Lower leg skin (tissue), 3 donors: ENCODE results near the gene IPP.

Experiments
- POLR2A ChIP-seq, 2 donors: fragments of 450-650 bp; IDR thresholded peaks; one replicate each; pipeline ENCODE4 v1.6.1; 2016 to 2017; ENCODE audit warnings: antibody characterized with exemption in 2 of 2, mild to moderate bottlenecking in 1 of 2, moderate library complexity in 1 of 2
- TF ChIP-seq, protein P1 (sequence below), 3 donors: fragments of 450-650 bp; IDR thresholded peaks; one replicate each; pipeline ENCODE4 v1.5.1; 2016; ENCODE audit warnings: antibody characterized with exemption in 3 of 3, mild to moderate bottlenecking in 3 of 3, moderate library complexity in 2 of 3

DNA sequence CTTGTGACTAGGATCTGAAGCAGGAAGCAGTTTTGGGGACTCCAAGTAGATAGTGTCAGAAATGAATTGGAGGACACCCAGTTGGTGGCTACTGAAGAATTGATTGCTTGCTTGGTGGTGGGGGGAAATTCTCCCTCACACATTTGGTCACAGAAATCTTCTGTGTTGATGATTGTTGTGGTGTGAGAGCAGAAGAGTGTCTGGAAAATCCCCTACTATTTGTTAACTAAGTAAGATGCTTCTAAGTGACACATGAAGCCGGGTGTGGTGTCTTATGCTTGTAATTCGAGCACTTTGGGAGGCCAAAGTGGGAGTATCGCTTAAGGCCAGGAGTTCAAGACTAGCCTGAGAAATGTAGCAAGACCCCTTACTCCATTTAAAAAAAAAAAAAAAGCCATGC, 22.5 kb upstream of the IPP start:
- TF ChIP-seq POLR2A (IDR thresholded peaks at IDR 0.05) = no peak
- TF ChIP-seq, protein P1, sequence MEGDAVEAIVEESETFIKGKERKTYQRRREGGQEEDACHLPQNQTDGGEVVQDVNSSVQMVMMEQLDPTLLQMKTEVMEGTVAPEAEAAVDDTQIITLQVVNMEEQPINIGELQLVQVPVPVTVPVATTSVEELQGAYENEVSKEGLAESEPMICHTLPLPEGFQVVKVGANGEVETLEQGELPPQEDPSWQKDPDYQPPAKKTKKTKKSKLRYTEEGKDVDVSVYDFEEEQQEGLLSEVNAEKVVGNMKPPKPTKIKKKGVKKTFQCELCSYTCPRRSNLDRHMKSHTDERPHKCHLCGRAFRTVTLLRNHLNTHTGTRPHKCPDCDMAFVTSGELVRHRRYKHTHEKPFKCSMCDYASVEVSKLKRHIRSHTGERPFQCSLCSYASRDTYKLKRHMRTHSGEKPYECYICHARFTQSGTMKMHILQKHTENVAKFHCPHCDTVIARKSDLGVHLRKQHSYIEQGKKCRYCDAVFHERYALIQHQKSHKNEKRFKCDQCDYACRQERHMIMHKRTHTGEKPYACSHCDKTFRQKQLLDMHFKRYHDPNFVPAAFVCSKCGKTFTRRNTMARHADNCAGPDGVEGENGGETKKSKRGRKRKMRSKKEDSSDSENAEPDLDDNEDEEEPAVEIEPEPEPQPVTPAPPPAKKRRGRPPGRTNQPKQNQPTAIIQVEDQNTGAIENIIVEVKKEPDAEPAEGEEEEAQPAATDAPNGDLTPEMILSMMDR (IDR thresholded peaks at IDR 0.05) = no peak
